Measurements from ENCODE around the gene ZNF662. TPM values are rescaled to one million over a fixed set of nuclear protein-coding genes. Genes with fewer than 3 reads are reported as not detected.
"Not testable (repeated sequence)": the region's sequence is repeated elsewhere in the genome, so short reads cannot be mapped to it uniquely, and the experiment has no call there.

ZNF662 gene
- total RNA-seq, 1 experiment from 2014 or later: not detected

GRCh38 chr3:42880601-42881451 is 25.1 kb upstream of the ZNF662 start (continued):
- TF ChIP-seq, protein P1, sequence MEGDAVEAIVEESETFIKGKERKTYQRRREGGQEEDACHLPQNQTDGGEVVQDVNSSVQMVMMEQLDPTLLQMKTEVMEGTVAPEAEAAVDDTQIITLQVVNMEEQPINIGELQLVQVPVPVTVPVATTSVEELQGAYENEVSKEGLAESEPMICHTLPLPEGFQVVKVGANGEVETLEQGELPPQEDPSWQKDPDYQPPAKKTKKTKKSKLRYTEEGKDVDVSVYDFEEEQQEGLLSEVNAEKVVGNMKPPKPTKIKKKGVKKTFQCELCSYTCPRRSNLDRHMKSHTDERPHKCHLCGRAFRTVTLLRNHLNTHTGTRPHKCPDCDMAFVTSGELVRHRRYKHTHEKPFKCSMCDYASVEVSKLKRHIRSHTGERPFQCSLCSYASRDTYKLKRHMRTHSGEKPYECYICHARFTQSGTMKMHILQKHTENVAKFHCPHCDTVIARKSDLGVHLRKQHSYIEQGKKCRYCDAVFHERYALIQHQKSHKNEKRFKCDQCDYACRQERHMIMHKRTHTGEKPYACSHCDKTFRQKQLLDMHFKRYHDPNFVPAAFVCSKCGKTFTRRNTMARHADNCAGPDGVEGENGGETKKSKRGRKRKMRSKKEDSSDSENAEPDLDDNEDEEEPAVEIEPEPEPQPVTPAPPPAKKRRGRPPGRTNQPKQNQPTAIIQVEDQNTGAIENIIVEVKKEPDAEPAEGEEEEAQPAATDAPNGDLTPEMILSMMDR (IDR thresholded peaks at IDR 0.05 in 2 of 3, conservative IDR thresholded peaks at IDR 0.05 in 1 of 3; ENCODE audit: borderline replicate concordance in 1 of 3, insufficient read depth in 1 of 3, low read depth in 2 of 3, low read length in 2 of 3): peak; percentile 74 to 86 (median 82)

- H3K9ac ChIP-seq (ENCODE audit: low read length); RAD21 ChIA-PET (ENCODE audit: low non-redundant PET in 1 of 2, low total read pairs in 2 of 2, uncharacterized antibody in 2 of 2, unreplicated experiment in 2 of 2); H3K27ac ChIP-seq (ENCODE audit: low read depth, low read length); POLR2A ChIA-PET; H3K4me2 ChIP-seq (ENCODE audit: low read length); H3K27me3 ChIP-seq (ENCODE audit: insufficient read depth, low read length); H3K4me3 ChIP-seq (replicated peaks in 1 of 2; ENCODE audit: low read depth in 1 of 2, low read length in 2 of 2); H2AFZ ChIP-seq (ENCODE audit: low read depth, low read length, poor library complexity, severe bottlenecking); H4K20me1 ChIP-seq (ENCODE audit: insufficient read depth); ATAC-seq; H3K36me3 ChIP-seq (ENCODE audit: control insufficient read depth in 1 of 2, insufficient read depth in 2 of 2, low read length in 2 of 2); BruUV-seq (replicated peaks); H3K79me2 ChIP-seq (ENCODE audit: insufficient read depth, low read length); CTCF ChIA-PET; DNase-seq (ENCODE audit: low read depth, low spot score); H3K9me2 ChIP-seq (ENCODE audit: insufficient read depth); H3K9me3 ChIP-seq (ENCODE audit: control insufficient read depth in 1 of 2, insufficient read depth in 1 of 2, low read depth in 1 of 2, low read length in 2 of 2): not testable (repeated sequence)
- H3K4me1 ChIP-seq (ENCODE audit: control insufficient read depth in 1 of 2, insufficient read depth in 2 of 2, low read length in 2 of 2): peaks cover 0 to 13% of the 10 kb centered on the region in 2 experiments; a peak in 3 of 4 replicates
- intact Hi-C loops (cut with micrococcal nuclease): loop anchor here (5.0 kb wide), 2 partner anchors 311 to 651 kb away; no protein-coding TSS in a partner anchor
Observed at GRCh38 chr3:42883251-42883930, 22.6 kb upstream of the ZNF662 start.

DNA sequence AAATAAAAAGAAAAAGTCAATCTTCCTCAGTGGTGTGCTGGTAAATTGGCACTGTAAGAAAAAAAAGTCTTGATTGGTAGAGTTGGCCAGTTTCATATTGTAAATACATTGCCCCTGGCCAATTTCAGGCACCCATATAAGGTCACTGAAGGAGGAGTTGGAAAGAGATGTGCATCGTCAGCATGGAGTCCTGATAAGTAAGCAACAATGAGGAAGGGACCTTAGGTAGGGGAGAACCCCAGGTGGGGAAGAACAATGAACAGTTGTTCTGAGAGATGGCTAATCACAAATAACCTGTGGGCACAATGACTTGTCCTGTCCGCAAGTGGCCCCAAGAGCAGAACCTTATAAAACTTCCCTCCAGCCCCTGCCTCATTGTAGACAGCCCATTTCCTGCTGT is 21.6 kb upstream of the ZNF662 start:
- no peaks in the 10 kb centered on the region for H3K9me2 ChIP-seq (ENCODE audit: insufficient read depth)
- H3K36me3 ChIP-seq (ENCODE audit: control insufficient read depth in 1 of 2, insufficient read depth in 2 of 2, low read length in 2 of 2): no peaks in the 10 kb centered on the region
- no peak overlapping the region for H3K4me3 ChIP-seq (replicated peaks in 1 of 2; ENCODE audit: low read depth in 1 of 2, low read length in 2 of 2)
- no peak overlapping the region for H3K9ac ChIP-seq (ENCODE audit: low read length)
- TF ChIP-seq EZH2phosphoT487 (IDR thresholded peaks at IDR 0.05; ENCODE audit: borderline replicate concordance): no peak
- TF ChIP-seq ATF3 (IDR thresholded peaks at IDR 0.05): no peak
- no peak for TF ChIP-seq POLR2A (IDR thresholded peaks at IDR 0.05; ENCODE audit: borderline replicate concordance, extremely low read depth, insufficient read depth, insufficient read length)
- no peak for TF ChIP-seq REST (IDR thresholded peaks at IDR 0.05; ENCODE audit: low read depth)
- TF ChIP-seq TCF7L2 (IDR thresholded peaks at IDR 0.05; ENCODE audit: borderline replicate concordance, extremely low read depth, insufficient read depth, insufficient read length): no peak
- TF ChIP-seq SP1 (IDR thresholded peaks at IDR 0.05; ENCODE audit: low read depth): no peak
- TF ChIP-seq SRF (IDR thresholded peaks at IDR 0.05; ENCODE audit: low read depth): no peak
- no peak for TF ChIP-seq CBX3 (IDR thresholded peaks at IDR 0.05; ENCODE audit: low read depth)
- no peak for TF ChIP-seq ZFX (IDR thresholded peaks at IDR 0.05)
- no peaks in the 10 kb centered on the region for H3K79me2 ChIP-seq (ENCODE audit: insufficient read depth, low read length)
- H3K4me1 ChIP-seq (ENCODE audit: control insufficient read depth in 1 of 2, insufficient read depth in 2 of 2, low read length in 2 of 2): peaks cover 0 to 13% of the 10 kb centered on the region in 2 experiments; a peak in 3 of 4 replicates
- intact Hi-C loops (cut with micrococcal nuclease): loop anchor here (5.0 kb wide), 2 partner anchors 312 to 652 kb away; no protein-coding TSS in a partner anchor
- ChIA-PET POLR2A (no interaction called here), RAD21 (ENCODE audit: low non-redundant PET in 1 of 2, low total read pairs in 2 of 2, uncharacterized antibody in 2 of 2, unreplicated experiment in 2 of 2) (no interaction called here), CTCF (no interaction called here)
- no peak overlapping the region for H2AFZ ChIP-seq (ENCODE audit: low read depth, low read length, poor library complexity, severe bottlenecking)
- H3K9me3 ChIP-seq (ENCODE audit: control insufficient read depth in 1 of 2, insufficient read depth in 1 of 2, low read depth in 1 of 2, low read length in 2 of 2): no peaks in the 10 kb centered on the region
- ATAC-seq: no peak
- no peaks in the 10 kb centered on the region for H3K27me3 ChIP-seq (ENCODE audit: insufficient read depth, low read length)
- BruUV-seq (replicated peaks): no TSS peak
- no peak overlapping the region for H3K4me2 ChIP-seq (ENCODE audit: low read length)
- H4K20me1 ChIP-seq (ENCODE audit: insufficient read depth): no peaks in the 10 kb centered on the region
- H3K27ac ChIP-seq (ENCODE audit: low read depth, low read length): no peak overlapping the region
- DNase-seq (ENCODE audit: low read depth, low spot score): no peak
